Measurements from ENCODE around the gene TMEM131L. TPM values are rescaled to one million over a fixed set of nuclear protein-coding genes. Genes with fewer than 3 reads are reported as not detected.

Gene TMEM131L
- total RNA-seq, 1 experiment from 2014 or later, result 61.3 TPM

GRCh38 chr4:153577053-153577452, 110.9 kb downstream of the TMEM131L start:
- Histone ChIP-seq H3K4me1 (peaks cover 20% of the 10 kb centered on the region), H3K4me3 (no peak overlapping the region), H3K27ac (no peak overlapping the region), H3K27me3 (no peaks in the 10 kb centered on the region), H3K9me3 (replicated peaks) (no peaks in the 10 kb centered on the region), H3K36me3 (peaks cover 8% of the 10 kb centered on the region; the same call in 1 of the 2 replicates)
- no peak for DNase-seq

- no peak overlapping the region for H3K4me3 ChIP-seq
- no peak overlapping the region for H3K27ac ChIP-seq
- no peak for DNase-seq
- peaks cover 12% of the 10 kb centered on the region for H3K36me3 ChIP-seq
- H3K27me3 ChIP-seq, result no peaks in the 10 kb centered on the region
- H3K9me3 ChIP-seq (replicated peaks), result no peaks in the 10 kb centered on the region
- peaks cover 13% of the 10 kb centered on the region for H3K4me1 ChIP-seq
Measured at GRCh38 chr4:153579410-153579809, 113.2 kb downstream of the TMEM131L start.

GRCh38 chr4:153579872-153580271, 113.7 kb downstream of the TMEM131L start:
- Histone ChIP-seq H3K4me3 (no peak overlapping the region), H3K9me3 (replicated peaks) (no peaks in the 10 kb centered on the region), H3K4me1 (peaks cover 13% of the 10 kb centered on the region), H3K36me3 (peaks cover 16% of the 10 kb centered on the region), H3K27me3 (no peaks in the 10 kb centered on the region), H3K27ac (no peak overlapping the region)
- no peak for DNase-seq

- H3K9me3 ChIP-seq (replicated peaks), result no peaks in the 10 kb centered on the region
- peaks cover 7% of the 10 kb centered on the region; the same call in 1 of the 2 replicates for H3K4me1 ChIP-seq
- H3K27me3 ChIP-seq, result no peaks in the 10 kb centered on the region
- no peak overlapping the region for H3K4me3 ChIP-seq
- H3K36me3 ChIP-seq, result peaks cover 30% of the 10 kb centered on the region
- DNase-seq, result no peak
- no peak overlapping the region for H3K27ac ChIP-seq
Measured at GRCh38 chr4:153582954-153583702, 117.0 kb downstream of the TMEM131L start.

GRCh38 chr4:153585026-153585425, 118.9 kb downstream of the TMEM131L start:
- Histone ChIP-seq H3K9me3 (replicated peaks) (no peaks in the 10 kb centered on the region), H3K36me3 (peaks cover 44% of the 10 kb centered on the region), H3K4me1 (peaks cover 7% of the 10 kb centered on the region; the same call in 1 of the 2 replicates), H3K27ac (no peak overlapping the region), H3K27me3 (no peaks in the 10 kb centered on the region), H3K4me3 (no peak overlapping the region)
- no peak for DNase-seq

- Histone ChIP-seq H3K36me3 (peaks cover 65% of the 10 kb centered on the region), H3K9me3 (replicated peaks) (no peaks in the 10 kb centered on the region), H3K27ac (no peak overlapping the region), H3K4me3 (no peak overlapping the region), H3K4me1 (no peaks in the 10 kb centered on the region), H3K27me3 (no peaks in the 10 kb centered on the region)
- DNase-seq, result no peak
Measured at GRCh38 chr4:153589703-153590595, 123.8 kb downstream of the TMEM131L start.

GRCh38 chr4:153591441-153591840, 125.3 kb downstream of the TMEM131L start:
- no peak overlapping the region for H3K4me3 ChIP-seq
- no peaks in the 10 kb centered on the region for H3K27me3 ChIP-seq
- no peak overlapping the region for H3K27ac ChIP-seq
- DNase-seq, result no peak
- no peaks in the 10 kb centered on the region for H3K4me1 ChIP-seq
- no peaks in the 10 kb centered on the region for H3K9me3 ChIP-seq (replicated peaks)
- peaks cover 65% of the 10 kb centered on the region for H3K36me3 ChIP-seq

GRCh38 chr4:153592064-153592463, 125.9 kb downstream of the TMEM131L start:
- H3K4me3 ChIP-seq, result no peak overlapping the region
- H3K9me3 ChIP-seq (replicated peaks), result no peaks in the 10 kb centered on the region
- H3K27me3 ChIP-seq, result no peaks in the 10 kb centered on the region
- DNase-seq, result no peak
- H3K4me1 ChIP-seq, result no peaks in the 10 kb centered on the region
- H3K27ac ChIP-seq, result no peak overlapping the region
- H3K36me3 ChIP-seq, result peaks cover 66% of the 10 kb centered on the region

- Histone ChIP-seq H3K36me3 (peaks cover 72% of the 10 kb centered on the region), H3K27ac (no peak overlapping the region), H3K4me1 (no peaks in the 10 kb centered on the region), H3K9me3 (replicated peaks) (no peaks in the 10 kb centered on the region), H3K4me3 (no peak overlapping the region), H3K27me3 (no peaks in the 10 kb centered on the region)
- no peak for DNase-seq
Measured at GRCh38 chr4:153593161-153593560, 127.0 kb downstream of the TMEM131L start.

GRCh38 chr4:153594210-153594609, 128.1 kb downstream of the TMEM131L start:
- Histone ChIP-seq H3K27ac (no peak overlapping the region), H3K27me3 (no peaks in the 10 kb centered on the region), H3K9me3 (replicated peaks) (no peaks in the 10 kb centered on the region), H3K36me3 (peaks cover 74% of the 10 kb centered on the region), H3K4me1 (no peaks in the 10 kb centered on the region), H3K4me3 (no peak overlapping the region)
- DNase-seq, result no peak

GRCh38 chr4:153595894-153596601, 129.9 kb downstream of the TMEM131L start:
- H3K9me3 ChIP-seq (replicated peaks), result no peaks in the 10 kb centered on the region
- H3K36me3 ChIP-seq, result peaks cover 71% of the 10 kb centered on the region
- H3K4me1 ChIP-seq, result no peaks in the 10 kb centered on the region

GRCh38 chr4:153602758-153603157, 136.6 kb downstream of the TMEM131L start:
- Histone ChIP-seq H3K9me3 (replicated peaks) (no peaks in the 10 kb centered on the region), H3K27ac (no peak overlapping the region), H3K36me3 (peaks cover 76% of the 10 kb centered on the region), H3K4me1 (no peaks in the 10 kb centered on the region), H3K4me3 (no peak overlapping the region), H3K27me3 (no peaks in the 10 kb centered on the region)
- no peak for DNase-seq

More at GRCh38 chr4:153595894-153596601, 129.9 kb downstream of the TMEM131L start:
- no peaks in the 10 kb centered on the region for H3K27me3 ChIP-seq
- no peak overlapping the region for H3K27ac ChIP-seq
- H3K4me3 ChIP-seq, result no peak overlapping the region
- DNase-seq, result no peak

GRCh38 chr4:153603258-153603657, 137.1 kb downstream of the TMEM131L start:
- no peaks in the 10 kb centered on the region for H3K27me3 ChIP-seq

GRCh38 chr4:153603835-153604234, 137.7 kb downstream of the TMEM131L start:
- no peaks in the 10 kb centered on the region for H3K9me3 ChIP-seq (replicated peaks)
- no peaks in the 10 kb centered on the region for H3K4me1 ChIP-seq
- peaks cover 80% of the 10 kb centered on the region for H3K36me3 ChIP-seq

More at GRCh38 chr4:153603258-153603657, 137.1 kb downstream of the TMEM131L start:
- H3K9me3 ChIP-seq (replicated peaks), result no peaks in the 10 kb centered on the region
- no peak for DNase-seq
- peaks cover 80% of the 10 kb centered on the region for H3K36me3 ChIP-seq
- H3K4me3 ChIP-seq, result no peak overlapping the region
- no peak overlapping the region for H3K27ac ChIP-seq
- no peaks in the 10 kb centered on the region for H3K4me1 ChIP-seq

More at GRCh38 chr4:153603835-153604234, 137.7 kb downstream of the TMEM131L start:
- Histone ChIP-seq H3K27me3 (no peaks in the 10 kb centered on the region), H3K27ac (no peak overlapping the region), H3K4me3 (no peak overlapping the region)
- DNase-seq, result no peak

Measured in SJCRH30 (cell line).